ENCODE measurements around the gene TMPRSS4.

- TF ChIP-seq POLR2A (IDR thresholded peaks at IDR 0.05; ENCODE audit: low read depth, low read length) (no peak), FOS (IDR thresholded peaks at IDR 0.05; ENCODE audit: low read depth, low read length) (no peak)
Measured at GRCh38 chr11:118133816-118134215, 56.9 kb downstream of the TMPRSS4 start.

Data from IMR-90 (cell line).